Activated naive CD8-positive, alpha-beta T cell treated with anti-CD3 and anti-CD28 coated beads, Interleukin-2, amount 10 ng/mL, durations not matched to agents 7 days and 5 days (primary cell): ENCODE measurements around the gene SPRY2. TPM values are rescaled to one million over a fixed set of nuclear protein-coding genes. Genes with fewer than 3 reads are reported as not detected.
"Not testable (repeated sequence)": the region's sequence is repeated elsewhere in the genome, so short reads cannot be mapped to it uniquely, and the experiment has no call there.

Source experiments
- ATAC-seq: fragments of 150-1000 bp; cut with Tn5 transposase; one replicate; pipeline ENCODE4 v1.10.0; 2021; ENCODE audit warnings: low read depth, moderate library complexity
- POLR2A ChIA-PET: fragments of 350-600 bp; sonication (Branson Sonifier 250); formaldehyde crosslinking; loops from one replicate; lab custom pipeline; 2021; ENCODE audit warnings: antibody characterized with exemption; lab: Charles Lee
- DNase-seq: peaks from one replicate; pipeline ENCODE4 v3.0.0; 2021
- H3K27ac Mint-ChIP-seq: one replicate; pipeline ENCODE4 v1.8.0; 2022; ENCODE audit warnings: mild to moderate bottlenecking, mixed read lengths
- H3K27me3 Mint-ChIP-seq: one replicate; pipeline ENCODE4 v1.8.0; 2022; ENCODE audit warnings: mild to moderate bottlenecking, moderate library complexity, mixed read lengths
- H3K36me3 Mint-ChIP-seq: one replicate; pipeline ENCODE4 v1.8.0; 2021; ENCODE audit warnings: mild to moderate bottlenecking, mixed read lengths
- H3K4me1 Mint-ChIP-seq: one replicate; pipeline ENCODE4 v1.8.0; 2021; ENCODE audit warnings: mixed read lengths
- H3K4me3 Mint-ChIP-seq: one replicate; pipeline ENCODE4 v1.8.0; 2022; ENCODE audit warnings: mild to moderate bottlenecking, moderate library complexity, mixed read lengths
- H3K9me3 Mint-ChIP-seq: one replicate; pipeline ENCODE4 v1.8.0; 2021; ENCODE audit warnings: mixed read lengths
- total RNA-seq, 2 experiments: library from RNA; stranded (reverse); gene quantifications; one replicate each; pipeline ENCODE4 v1.2.3, GENCODE V29; 2021

The SPRY2 gene
- total RNA-seq, 2 experiments from 2014 or later = 0.47 to 0.60 TPM

GRCh38 chr13:80363890-80364503, 23.1 kb upstream of the SPRY2 start:
- no peak for DNase-seq
- no peak overlapping the region for H3K4me3 Mint-ChIP-seq
- ATAC-seq = no peak
- H3K27ac Mint-ChIP-seq = no peak overlapping the region
- H3K27me3 Mint-ChIP-seq = peaks cover 10% of the 10 kb centered on the region
- H3K4me1 Mint-ChIP-seq = no peaks in the 10 kb centered on the region
- H3K36me3 Mint-ChIP-seq = no peaks in the 10 kb centered on the region
- H3K9me3 Mint-ChIP-seq = no peaks in the 10 kb centered on the region
- POLR2A ChIA-PET = no interaction called here

GRCh38 chr13:80362481-80362880, 21.6 kb upstream of the SPRY2 start:
- Mint-ChIP-seq H3K4me1 (no peaks in the 10 kb centered on the region), H3K36me3 (no peaks in the 10 kb centered on the region), H3K27ac (no peak overlapping the region), H3K9me3 (no peaks in the 10 kb centered on the region), H3K27me3 (peaks cover 10% of the 10 kb centered on the region), H3K4me3 (no peak overlapping the region)
- ATAC-seq (no peak), DNase-seq (no peak)
- POLR2A ChIA-PET = no interaction called here

- POLR2A ChIA-PET = no interaction called here
- Mint-ChIP-seq H3K27me3 (peaks cover 10% of the 10 kb centered on the region), H3K27ac (no peak overlapping the region), H3K36me3 (no peaks in the 10 kb centered on the region), H3K4me3 (no peak overlapping the region), H3K4me1 (no peaks in the 10 kb centered on the region), H3K9me3 (no peaks in the 10 kb centered on the region)
- no peak for DNase-seq
- ATAC-seq = peak; percentile 63
Observed at GRCh38 chr13:80361883-80362327, 21.0 kb upstream of the SPRY2 start.

GRCh38 chr13:80361298-80361697, 20.4 kb upstream of the SPRY2 start:
- Mint-ChIP-seq H3K36me3 (no peaks in the 10 kb centered on the region), H3K27ac (no peak overlapping the region), H3K9me3 (no peaks in the 10 kb centered on the region), H3K4me3 (no peak overlapping the region), H3K27me3 (peaks cover 10% of the 10 kb centered on the region), H3K4me1 (no peaks in the 10 kb centered on the region)
- POLR2A ChIA-PET = no interaction called here
- DNase-seq = no peak
- ATAC-seq = no peak

GRCh38 chr13:80360453-80360800, 19.5 kb upstream of the SPRY2 start:
- no peaks in the 10 kb centered on the region for H3K9me3 Mint-ChIP-seq
- H3K27ac Mint-ChIP-seq = no peak overlapping the region
- H3K4me1 Mint-ChIP-seq = no peaks in the 10 kb centered on the region
- ATAC-seq = no peak
- POLR2A ChIA-PET = no interaction called here
- no peaks in the 10 kb centered on the region for H3K36me3 Mint-ChIP-seq
- no peak overlapping the region for H3K4me3 Mint-ChIP-seq
- DNase-seq = no peak
- H3K27me3 Mint-ChIP-seq = peaks cover 10% of the 10 kb centered on the region

GRCh38 chr13:80359778-80360452, 19.0 kb upstream of the SPRY2 start:
- Mint-ChIP-seq H3K4me3 (no peak overlapping the region), H3K4me1 (no peaks in the 10 kb centered on the region), H3K36me3 (no peaks in the 10 kb centered on the region), H3K27ac (no peak overlapping the region), H3K9me3 (no peaks in the 10 kb centered on the region), H3K27me3 (peaks cover 8% of the 10 kb centered on the region)
- POLR2A ChIA-PET = no interaction called here
- DNase-seq = no peak
- no peak for ATAC-seq

GRCh38 chr13:80359414-80359777, 18.5 kb upstream of the SPRY2 start:
- no peaks in the 10 kb centered on the region for H3K4me1 Mint-ChIP-seq
- POLR2A ChIA-PET = no interaction called here
- DNase-seq (no peak), ATAC-seq (no peak)
- H3K36me3 Mint-ChIP-seq = no peaks in the 10 kb centered on the region
- H3K27me3 Mint-ChIP-seq = peaks cover 5% of the 10 kb centered on the region
- no peak overlapping the region for H3K27ac Mint-ChIP-seq
- no peaks in the 10 kb centered on the region for H3K9me3 Mint-ChIP-seq
- H3K4me3 Mint-ChIP-seq = no peak overlapping the region

- H3K4me3 Mint-ChIP-seq, DNase-seq, H3K4me1 Mint-ChIP-seq, H3K27me3 Mint-ChIP-seq, ATAC-seq, H3K27ac Mint-ChIP-seq, POLR2A ChIA-PET, H3K36me3 Mint-ChIP-seq, H3K9me3 Mint-ChIP-seq: not testable (repeated sequence)
Observed at GRCh38 chr13:80355496-80356094, 14.7 kb upstream of the SPRY2 start.

GRCh38 chr13:80348750-80349149, 7.8 kb upstream of the SPRY2 start:
- POLR2A ChIA-PET = no interaction called here
- peaks cover 2% of the 10 kb centered on the region for H3K9me3 Mint-ChIP-seq
- no peaks in the 10 kb centered on the region for H3K36me3 Mint-ChIP-seq
- H3K27me3 Mint-ChIP-seq = peaks cover 13% of the 10 kb centered on the region
- ATAC-seq = no peak
- no peaks in the 10 kb centered on the region for H3K4me1 Mint-ChIP-seq
- H3K27ac Mint-ChIP-seq = no peak overlapping the region
- H3K4me3 Mint-ChIP-seq = no peak overlapping the region
- no peak for DNase-seq

- Mint-ChIP-seq H3K4me1 (peaks cover 2% of the 10 kb centered on the region), H3K27me3 (peaks cover 17% of the 10 kb centered on the region), H3K4me3 (no peak overlapping the region), H3K27ac (no peak overlapping the region), H3K9me3 (peaks cover 2% of the 10 kb centered on the region), H3K36me3 (no peaks in the 10 kb centered on the region)
- no peak for ATAC-seq
- DNase-seq = no peak
- POLR2A ChIA-PET = no interaction called here
Observed at GRCh38 chr13:80348314-80348713, 7.4 kb upstream of the SPRY2 start.

GRCh38 chr13:80345771-80346510, 5.0 kb upstream of the SPRY2 start:
- no peak for ATAC-seq
- Mint-ChIP-seq H3K4me1 (peaks cover 7% of the 10 kb centered on the region), H3K9me3 (no peaks in the 10 kb centered on the region), H3K4me3 (no peak overlapping the region), H3K27ac (no peak overlapping the region), H3K36me3 (no peaks in the 10 kb centered on the region), H3K27me3 (peaks cover 30% of the 10 kb centered on the region)
- POLR2A ChIA-PET = no interaction called here
- no peak for DNase-seq

- H3K27ac Mint-ChIP-seq, ATAC-seq, POLR2A ChIA-PET, H3K4me1 Mint-ChIP-seq, H3K9me3 Mint-ChIP-seq, H3K36me3 Mint-ChIP-seq, H3K4me3 Mint-ChIP-seq, DNase-seq: not testable (repeated sequence)
- H3K27me3 Mint-ChIP-seq = peaks cover 35% of the 10 kb centered on the region
Observed at GRCh38 chr13:80344032-80344431, 3.1 kb upstream of the SPRY2 start.

GRCh38 chr13:80342471-80343371, 1.8 kb upstream of the SPRY2 start:
- H3K4me3 Mint-ChIP-seq = peak overlapping the region; percentile 53
- H3K27me3 Mint-ChIP-seq = peaks cover 35% of the 10 kb centered on the region
- no peak overlapping the region for H3K27ac Mint-ChIP-seq
- peak; percentile 70 for ATAC-seq
- H3K9me3 Mint-ChIP-seq = no peaks in the 10 kb centered on the region
- DNase-seq = peak; percentile 83
- peaks cover 7% of the 10 kb centered on the region for H3K4me1 Mint-ChIP-seq
- H3K36me3 Mint-ChIP-seq = no peaks in the 10 kb centered on the region
- POLR2A ChIA-PET = no interaction called here
